GM12801 (cell line): ENCODE measurements around the gene TMEM115.

ENCODE experiments used
- TF ChIP-seq, protein P1 (sequence below): IDR thresholded peaks from one replicate; pipeline ENCODE4 v1.5.1; 2011; ENCODE audit warnings: control low read depth; ENCODE audit not compliant: insufficient read length; ENCODE audit errors: extremely low read depth

The TMEM115 gene

DNA sequence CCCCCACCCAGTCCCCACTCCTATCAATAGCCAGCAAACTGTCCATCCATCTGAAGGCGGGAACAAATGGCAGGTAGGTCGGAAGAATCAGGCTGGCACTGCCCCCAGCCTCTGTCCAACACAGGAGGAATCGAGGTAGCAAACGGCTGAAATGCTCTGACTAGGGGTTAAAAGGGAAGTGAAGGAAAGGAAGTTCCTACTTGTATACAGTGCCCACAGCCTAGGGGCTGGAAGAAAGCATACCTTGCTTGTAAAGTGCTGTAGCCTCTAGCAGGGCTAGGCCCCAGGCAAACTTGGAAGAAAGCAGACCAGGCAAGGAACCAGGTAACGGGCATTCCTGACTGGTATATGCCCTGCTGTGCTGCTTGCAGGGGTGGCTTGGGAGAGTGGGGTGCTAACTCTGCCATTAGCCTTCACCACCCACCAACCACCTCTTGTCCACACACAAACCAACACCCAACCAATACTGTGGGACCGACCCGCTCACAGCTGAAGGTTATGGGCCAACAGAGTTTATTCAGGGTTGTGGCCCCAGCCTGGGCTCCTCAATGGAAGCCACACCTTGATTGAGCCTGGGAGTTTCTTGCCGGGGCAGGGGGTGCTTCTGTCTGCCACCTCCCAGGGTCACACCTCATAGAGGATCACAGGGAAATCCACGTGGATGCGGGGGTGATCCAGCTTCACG, 33.7 kb downstream of the TMEM115 start:
- TF ChIP-seq, protein P1, sequence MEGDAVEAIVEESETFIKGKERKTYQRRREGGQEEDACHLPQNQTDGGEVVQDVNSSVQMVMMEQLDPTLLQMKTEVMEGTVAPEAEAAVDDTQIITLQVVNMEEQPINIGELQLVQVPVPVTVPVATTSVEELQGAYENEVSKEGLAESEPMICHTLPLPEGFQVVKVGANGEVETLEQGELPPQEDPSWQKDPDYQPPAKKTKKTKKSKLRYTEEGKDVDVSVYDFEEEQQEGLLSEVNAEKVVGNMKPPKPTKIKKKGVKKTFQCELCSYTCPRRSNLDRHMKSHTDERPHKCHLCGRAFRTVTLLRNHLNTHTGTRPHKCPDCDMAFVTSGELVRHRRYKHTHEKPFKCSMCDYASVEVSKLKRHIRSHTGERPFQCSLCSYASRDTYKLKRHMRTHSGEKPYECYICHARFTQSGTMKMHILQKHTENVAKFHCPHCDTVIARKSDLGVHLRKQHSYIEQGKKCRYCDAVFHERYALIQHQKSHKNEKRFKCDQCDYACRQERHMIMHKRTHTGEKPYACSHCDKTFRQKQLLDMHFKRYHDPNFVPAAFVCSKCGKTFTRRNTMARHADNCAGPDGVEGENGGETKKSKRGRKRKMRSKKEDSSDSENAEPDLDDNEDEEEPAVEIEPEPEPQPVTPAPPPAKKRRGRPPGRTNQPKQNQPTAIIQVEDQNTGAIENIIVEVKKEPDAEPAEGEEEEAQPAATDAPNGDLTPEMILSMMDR, result no peak

DNA sequence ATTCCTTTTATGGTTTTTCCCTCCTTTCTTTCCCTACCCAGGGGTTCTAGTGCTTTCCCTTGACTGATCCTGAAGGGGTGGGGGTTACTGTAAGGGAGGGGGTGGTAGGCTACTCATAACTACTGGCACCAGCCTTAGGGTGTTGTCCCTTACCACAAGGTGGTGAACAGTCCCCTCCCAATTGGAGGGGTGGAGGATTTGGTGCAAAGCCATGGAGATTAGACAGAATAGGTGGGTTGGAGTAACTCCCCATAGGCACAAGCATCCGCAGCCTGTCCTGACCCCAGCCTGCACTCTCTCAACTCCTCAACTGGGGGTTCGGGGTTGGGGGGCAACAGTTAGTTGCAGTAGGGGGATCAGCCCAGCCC, 34.2 kb downstream of the TMEM115 start:
- TF ChIP-seq, protein P1, result no peak

DNA sequence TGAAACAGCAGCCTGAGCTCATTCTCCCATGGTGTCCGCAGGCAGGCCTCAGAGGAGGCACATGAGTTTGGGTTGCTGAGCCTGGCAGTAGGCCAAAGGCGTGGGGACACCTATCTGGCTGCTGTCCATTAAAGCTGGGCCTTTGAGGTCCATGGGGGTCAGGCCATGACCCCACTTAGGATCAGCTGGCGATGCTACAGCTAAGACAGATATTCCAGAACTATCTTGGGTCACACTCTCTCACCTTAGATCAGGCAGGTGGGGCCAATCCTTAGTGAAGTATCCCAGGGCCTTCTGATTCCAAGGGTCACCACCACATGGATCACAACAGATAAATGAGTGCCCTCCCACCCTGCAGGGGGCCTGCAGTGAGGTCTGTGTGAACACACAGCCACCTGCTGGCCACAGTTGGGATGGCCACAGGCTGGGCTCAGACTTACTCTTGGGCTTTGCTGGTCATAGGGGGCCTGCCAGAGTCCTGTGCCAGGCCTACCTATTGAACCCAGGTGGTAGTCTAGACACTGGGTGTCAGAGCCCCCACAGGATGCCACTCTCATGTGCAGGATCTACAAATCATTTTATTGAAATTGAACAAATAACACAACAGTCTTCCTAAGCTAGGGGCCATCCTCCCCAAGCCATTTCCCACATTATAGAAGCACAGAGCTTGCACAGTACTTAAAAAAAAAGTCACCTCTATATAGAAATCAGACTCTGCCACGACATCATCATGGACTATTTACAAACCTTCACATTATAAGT, 34.8 kb downstream of the TMEM115 start:
- TF ChIP-seq, protein P1, result no peak

DNA sequence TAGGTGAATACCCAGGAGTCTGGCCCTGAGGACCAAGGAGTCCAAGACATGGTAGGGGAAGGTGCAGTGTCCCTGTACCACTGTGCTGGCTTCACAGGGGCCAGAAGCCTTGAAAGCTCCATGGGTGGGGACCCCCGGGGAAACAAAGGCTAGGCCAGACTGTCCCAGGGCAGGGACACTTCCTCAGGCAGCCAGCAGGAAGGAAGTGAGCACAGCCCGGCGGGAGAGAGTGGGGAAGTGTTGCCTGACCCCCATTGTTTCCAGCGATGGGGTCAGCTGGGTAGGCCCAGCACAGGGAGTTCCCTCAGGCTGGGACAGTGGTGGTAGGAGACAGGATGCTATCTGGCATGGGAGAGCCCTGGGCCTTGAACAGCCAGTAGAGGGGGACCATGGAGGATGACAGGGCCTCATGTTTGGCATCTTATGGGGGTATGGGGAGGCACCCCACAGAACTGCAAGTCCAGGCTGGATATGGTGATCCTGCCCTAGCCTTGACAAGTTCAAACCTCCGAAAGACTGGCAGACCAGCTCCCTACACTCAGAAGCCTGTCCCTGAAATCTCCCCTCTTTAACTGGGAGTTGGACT, 35.6 kb downstream of the TMEM115 start:
- TF ChIP-seq, protein P1, result no peak

DNA sequence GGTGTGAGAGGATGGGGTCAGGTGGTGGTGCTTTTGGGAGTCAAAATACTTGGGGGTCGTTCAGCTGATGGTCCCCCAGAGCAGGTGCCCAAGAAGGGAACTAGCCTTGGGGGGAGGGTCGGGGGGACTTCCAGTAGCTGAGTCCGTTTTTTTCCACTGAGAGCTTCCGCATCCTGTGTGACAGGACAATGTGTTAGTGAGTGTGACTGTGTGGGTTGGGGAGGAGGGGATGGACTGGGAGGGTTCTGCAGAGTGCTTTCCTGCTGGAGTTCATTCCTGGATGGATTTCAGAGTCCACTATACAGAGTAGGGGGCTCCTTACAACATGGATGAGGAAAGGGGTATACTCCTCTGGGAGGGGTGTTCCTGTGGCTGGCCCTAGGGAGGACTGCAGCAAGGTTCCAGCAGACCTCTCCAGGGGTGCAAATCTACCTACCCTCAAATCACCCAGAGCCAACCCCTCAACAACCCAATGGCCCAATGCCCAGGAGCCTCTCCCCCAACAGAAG, 36.2 kb downstream of the TMEM115 start:
- TF ChIP-seq, protein P1, result no peak

DNA sequence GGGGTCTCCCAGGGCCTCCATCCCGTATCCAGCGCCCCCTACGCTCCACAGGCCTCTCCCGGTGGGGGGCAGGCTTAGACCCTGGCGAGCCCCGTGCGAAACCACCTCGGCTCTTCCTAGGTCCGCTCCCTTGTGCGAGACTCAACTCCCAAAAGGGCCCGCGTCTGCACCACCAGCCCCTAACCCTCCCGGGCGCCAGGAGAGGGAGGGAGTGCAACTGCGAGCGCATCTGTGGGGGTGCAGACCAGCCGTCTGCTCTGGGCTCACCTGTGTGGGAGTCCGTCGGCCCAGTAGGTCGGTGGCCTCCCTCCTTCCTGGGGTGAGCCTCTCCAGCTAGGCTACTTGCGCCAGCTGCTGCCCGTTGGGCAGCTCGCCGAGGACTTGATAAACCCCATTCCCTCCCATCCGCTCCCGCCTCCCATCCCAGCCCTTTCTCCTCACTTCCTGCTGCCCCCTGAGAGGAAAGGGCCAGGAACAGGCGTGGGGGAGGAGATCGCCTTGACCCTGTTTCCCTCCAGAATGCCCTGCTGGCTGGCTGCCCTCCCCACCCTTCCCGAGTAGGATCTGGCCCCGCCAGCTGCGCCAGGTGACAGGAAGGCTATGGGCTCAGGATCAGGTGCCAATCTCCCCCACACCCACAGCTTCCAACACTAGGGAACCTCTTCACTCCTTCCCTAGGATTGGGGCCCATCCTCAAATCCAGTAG, 36.8 kb downstream of the TMEM115 start, which contains the start of gene HYAL2:
Gene HYAL2, minus strand, starts transcription at position 360 of the 706 bp plus-strand sequence. CDS start 2,256 bp downstream, outside the sequence.
- TF ChIP-seq, protein P1, result no peak

DNA sequence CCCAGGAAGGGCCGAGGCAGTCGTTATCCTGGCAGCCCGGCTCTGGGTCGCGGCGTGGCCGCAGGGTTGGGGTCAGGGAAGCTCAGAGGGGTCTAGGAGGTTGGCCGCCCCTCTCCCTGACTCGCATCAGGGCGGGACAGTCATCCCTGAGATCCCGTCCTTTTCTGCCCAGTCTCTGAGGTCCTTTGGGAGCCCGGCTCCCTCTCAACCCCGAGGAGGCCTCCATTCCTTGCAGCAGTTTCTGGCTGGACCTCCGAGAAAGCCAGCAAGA, 37.3 kb downstream of the TMEM115 start:
- TF ChIP-seq, protein P1, result no peak
